ENCODE results near the gene TRIM40. TPM values are rescaled to one million over a fixed set of nuclear protein-coding genes. Genes with fewer than 3 reads are reported as not detected.

The TRIM40 gene
- total and polyA plus RNA-seq, 2 experiments from 2014 or later, result not detected

DNA sequence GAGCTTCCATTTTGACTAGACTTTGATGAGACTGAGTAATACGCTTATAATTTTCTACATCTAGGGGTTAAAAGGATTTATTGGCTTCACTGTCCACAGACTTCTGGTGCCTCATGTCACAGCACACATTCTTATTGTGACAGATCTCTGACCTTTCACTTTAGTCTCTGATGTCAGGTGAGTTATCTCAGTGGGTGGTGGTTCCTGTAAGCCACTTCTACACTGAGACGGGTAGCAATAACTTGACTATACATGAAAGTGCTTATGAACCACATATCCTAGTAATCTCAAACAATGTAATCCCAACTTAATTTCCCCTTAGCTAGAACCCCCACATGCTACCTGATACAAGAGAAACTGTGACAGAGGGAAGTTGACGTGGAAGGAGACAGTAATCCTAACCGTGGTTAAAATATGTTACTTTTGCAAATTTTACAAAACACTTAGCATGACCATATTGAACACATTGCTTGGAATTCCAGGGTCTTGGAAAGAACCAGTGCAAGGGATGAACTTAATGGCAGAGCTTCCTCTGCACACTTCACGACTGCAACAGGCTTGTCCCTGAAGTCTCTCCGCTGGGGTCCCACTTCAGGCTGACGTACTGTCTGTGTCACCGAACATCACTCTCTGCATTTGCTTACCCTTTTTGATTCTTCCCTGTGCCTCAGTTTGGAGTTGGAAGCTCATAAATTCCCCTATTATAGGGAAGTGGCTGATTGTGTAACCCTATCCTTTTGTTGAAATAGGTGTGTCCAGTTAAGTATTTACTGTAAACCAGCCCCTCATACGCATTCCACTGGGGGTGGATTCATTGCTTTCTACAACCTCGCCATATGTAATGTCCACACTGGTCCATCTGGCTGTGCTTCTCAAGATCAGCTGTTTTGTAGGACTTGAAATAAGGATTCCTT, 6.4 kb upstream of the TRIM40 start:
- H3K4me3 Mint-ChIP-seq, result no peak overlapping the region
- Histone ChIP-seq H3K36me3 (ENCODE audit: insufficient read depth) (no peaks in the 10 kb centered on the region), H3K79me2 (replicated peaks; ENCODE audit: insufficient read depth) (no peaks in the 10 kb centered on the region), H3K4me1 (ENCODE audit: insufficient read depth) (peaks cover 4% of the 10 kb centered on the region; the same call in 1 of the 2 replicates), H3K9me2 (ENCODE audit: insufficient read depth) (no peaks in the 10 kb centered on the region), H3F3A (replicated peaks; ENCODE audit: low read depth) (no peaks in the 10 kb centered on the region), H2AFZ (no peak overlapping the region), H3K4me2 (no peak overlapping the region), H3K4me3 (no peak overlapping the region), H3K27ac (ENCODE audit: low read depth) (no peak overlapping the region), H3K27me3 (ENCODE audit: insufficient read depth) (peaks cover 84% of the 10 kb centered on the region), H4K20me1 (replicated peaks; ENCODE audit: insufficient read depth) (0 out of 2 replicates have a peak, but pooled peaks cover 2% of the 10 kb centered on the region)
- peaks cover 3% of the 10 kb centered on the region; the same call in 2 of the 3 replicates for H3K4me1 Mint-ChIP-seq
- peaks cover 56% of the 10 kb centered on the region for H3K27me3 Mint-ChIP-seq (ENCODE audit: insufficient read depth, low read depth, poor library complexity)
- H3K9me3 Mint-ChIP-seq, result no peaks in the 10 kb centered on the region
- no peak overlapping the region for H3K27ac Mint-ChIP-seq
- TF ChIP-seq, protein P1, sequence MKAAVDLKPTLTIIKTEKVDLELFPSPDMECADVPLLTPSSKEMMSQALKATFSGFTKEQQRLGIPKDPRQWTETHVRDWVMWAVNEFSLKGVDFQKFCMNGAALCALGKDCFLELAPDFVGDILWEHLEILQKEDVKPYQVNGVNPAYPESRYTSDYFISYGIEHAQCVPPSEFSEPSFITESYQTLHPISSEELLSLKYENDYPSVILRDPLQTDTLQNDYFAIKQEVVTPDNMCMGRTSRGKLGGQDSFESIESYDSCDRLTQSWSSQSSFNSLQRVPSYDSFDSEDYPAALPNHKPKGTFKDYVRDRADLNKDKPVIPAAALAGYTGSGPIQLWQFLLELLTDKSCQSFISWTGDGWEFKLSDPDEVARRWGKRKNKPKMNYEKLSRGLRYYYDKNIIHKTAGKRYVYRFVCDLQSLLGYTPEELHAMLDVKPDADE (IDR thresholded peaks at IDR 0.05), result no peak
- TF ChIP-seq, protein P2, sequence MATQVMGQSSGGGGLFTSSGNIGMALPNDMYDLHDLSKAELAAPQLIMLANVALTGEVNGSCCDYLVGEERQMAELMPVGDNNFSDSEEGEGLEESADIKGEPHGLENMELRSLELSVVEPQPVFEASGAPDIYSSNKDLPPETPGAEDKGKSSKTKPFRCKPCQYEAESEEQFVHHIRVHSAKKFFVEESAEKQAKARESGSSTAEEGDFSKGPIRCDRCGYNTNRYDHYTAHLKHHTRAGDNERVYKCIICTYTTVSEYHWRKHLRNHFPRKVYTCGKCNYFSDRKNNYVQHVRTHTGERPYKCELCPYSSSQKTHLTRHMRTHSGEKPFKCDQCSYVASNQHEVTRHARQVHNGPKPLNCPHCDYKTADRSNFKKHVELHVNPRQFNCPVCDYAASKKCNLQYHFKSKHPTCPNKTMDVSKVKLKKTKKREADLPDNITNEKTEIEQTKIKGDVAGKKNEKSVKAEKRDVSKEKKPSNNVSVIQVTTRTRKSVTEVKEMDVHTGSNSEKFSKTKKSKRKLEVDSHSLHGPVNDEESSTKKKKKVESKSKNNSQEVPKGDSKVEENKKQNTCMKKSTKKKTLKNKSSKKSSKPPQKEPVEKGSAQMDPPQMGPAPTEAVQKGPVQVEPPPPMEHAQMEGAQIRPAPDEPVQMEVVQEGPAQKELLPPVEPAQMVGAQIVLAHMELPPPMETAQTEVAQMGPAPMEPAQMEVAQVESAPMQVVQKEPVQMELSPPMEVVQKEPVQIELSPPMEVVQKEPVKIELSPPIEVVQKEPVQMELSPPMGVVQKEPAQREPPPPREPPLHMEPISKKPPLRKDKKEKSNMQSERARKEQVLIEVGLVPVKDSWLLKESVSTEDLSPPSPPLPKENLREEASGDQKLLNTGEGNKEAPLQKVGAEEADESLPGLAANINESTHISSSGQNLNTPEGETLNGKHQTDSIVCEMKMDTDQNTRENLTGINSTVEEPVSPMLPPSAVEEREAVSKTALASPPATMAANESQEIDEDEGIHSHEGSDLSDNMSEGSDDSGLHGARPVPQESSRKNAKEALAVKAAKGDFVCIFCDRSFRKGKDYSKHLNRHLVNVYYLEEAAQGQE (IDR thresholded peaks at IDR 0.05; ENCODE audit: unreplicated experiment), result no peak
- TF ChIP-seq, protein P3, sequence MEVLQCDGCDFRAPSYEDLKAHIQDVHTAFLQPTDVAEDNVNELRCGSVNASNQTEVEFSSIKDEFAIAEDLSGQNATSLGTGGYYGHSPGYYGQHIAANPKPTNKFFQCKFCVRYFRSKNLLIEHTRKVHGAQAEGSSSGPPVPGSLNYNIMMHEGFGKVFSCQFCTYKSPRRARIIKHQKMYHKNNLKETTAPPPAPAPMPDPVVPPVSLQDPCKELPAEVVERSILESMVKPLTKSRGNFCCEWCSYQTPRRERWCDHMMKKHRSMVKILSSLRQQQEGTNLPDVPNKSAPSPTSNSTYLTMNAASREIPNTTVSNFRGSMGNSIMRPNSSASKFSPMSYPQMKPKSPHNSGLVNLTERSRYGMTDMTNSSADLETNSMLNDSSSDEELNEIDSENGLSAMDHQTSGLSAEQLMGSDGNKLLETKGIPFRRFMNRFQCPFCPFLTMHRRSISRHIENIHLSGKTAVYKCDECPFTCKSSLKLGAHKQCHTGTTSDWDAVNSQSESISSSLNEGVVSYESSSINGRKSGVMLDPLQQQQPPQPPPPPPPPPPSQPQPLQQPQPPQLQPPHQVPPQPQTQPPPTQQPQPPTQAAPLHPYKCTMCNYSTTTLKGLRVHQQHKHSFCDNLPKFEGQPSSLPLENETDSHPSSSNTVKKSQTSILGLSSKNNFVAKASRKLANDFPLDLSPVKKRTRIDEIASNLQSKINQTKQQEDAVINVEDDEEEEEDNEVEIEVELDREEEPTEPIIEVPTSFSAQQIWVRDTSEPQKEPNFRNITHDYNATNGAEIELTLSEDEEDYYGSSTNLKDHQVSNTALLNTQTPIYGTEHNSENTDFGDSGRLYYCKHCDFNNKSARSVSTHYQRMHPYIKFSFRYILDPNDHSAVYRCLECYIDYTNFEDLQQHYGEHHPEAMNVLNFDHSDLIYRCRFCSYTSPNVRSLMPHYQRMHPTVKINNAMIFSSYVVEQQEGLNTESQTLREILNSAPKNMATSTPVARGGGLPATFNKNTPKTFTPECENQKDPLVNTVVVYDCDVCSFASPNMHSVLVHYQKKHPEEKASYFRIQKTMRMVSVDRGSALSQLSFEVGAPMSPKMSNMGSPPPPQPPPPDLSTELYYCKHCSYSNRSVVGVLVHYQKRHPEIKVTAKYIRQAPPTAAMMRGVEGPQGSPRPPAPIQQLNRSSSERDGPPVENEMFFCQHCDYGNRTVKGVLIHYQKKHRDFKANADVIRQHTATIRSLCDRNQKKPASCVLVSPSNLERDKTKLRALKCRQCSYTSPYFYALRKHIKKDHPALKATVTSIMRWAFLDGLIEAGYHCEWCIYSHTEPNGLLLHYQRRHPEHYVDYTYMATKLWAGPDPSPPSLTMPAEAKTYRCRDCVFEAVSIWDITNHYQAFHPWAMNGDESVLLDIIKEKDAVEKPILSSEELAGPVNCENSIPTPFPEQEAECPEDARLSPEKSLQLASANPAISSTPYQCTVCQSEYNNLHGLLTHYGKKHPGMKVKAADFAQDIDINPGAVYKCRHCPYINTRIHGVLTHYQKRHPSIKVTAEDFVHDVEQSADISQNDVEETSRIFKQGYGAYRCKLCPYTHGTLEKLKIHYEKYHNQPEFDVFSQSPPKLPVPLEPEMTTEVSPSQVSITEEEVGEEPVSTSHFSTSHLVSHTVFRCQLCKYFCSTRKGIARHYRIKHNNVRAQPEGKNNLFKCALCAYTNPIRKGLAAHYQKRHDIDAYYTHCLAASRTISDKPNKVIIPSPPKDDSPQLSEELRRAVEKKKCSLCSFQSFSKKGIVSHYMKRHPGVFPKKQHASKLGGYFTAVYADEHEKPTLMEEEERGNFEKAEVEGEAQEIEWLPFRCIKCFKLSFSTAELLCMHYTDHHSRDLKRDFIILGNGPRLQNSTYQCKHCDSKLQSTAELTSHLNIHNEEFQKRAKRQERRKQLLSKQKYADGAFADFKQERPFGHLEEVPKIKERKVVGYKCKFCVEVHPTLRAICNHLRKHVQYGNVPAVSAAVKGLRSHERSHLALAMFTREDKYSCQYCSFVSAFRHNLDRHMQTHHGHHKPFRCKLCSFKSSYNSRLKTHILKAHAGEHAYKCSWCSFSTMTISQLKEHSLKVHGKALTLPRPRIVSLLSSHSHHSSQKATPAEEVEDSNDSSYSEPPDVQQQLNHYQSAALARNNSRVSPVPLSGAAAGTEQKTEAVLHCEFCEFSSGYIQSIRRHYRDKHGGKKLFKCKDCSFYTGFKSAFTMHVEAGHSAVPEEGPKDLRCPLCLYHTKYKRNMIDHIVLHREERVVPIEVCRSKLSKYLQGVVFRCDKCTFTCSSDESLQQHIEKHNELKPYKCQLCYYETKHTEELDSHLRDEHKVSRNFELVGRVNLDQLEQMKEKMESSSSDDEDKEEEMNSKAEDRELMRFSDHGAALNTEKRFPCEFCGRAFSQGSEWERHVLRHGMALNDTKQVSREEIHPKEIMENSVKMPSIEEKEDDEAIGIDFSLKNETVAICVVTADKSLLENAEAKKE (CRISPR knock-in tag; IDR thresholded peaks at IDR 0.05), result no peak
- no peak for TF ChIP-seq CREB1 (CRISPR knock-in tag; IDR thresholded peaks at IDR 0.05; ENCODE audit: low read depth)
- no peak for TF ChIP-seq EZH2 (IDR thresholded peaks at IDR 0.05; ENCODE audit: low read depth, unreplicated experiment)
- no peak for TF ChIP-seq ZNF331 (CRISPR knock-in tag; IDR thresholded peaks at IDR 0.05; ENCODE audit: low read depth)
- no peak for TF ChIP-seq ZNF114 (CRISPR knock-in tag; IDR thresholded peaks at IDR 0.05)
- TF ChIP-seq, protein P4, sequence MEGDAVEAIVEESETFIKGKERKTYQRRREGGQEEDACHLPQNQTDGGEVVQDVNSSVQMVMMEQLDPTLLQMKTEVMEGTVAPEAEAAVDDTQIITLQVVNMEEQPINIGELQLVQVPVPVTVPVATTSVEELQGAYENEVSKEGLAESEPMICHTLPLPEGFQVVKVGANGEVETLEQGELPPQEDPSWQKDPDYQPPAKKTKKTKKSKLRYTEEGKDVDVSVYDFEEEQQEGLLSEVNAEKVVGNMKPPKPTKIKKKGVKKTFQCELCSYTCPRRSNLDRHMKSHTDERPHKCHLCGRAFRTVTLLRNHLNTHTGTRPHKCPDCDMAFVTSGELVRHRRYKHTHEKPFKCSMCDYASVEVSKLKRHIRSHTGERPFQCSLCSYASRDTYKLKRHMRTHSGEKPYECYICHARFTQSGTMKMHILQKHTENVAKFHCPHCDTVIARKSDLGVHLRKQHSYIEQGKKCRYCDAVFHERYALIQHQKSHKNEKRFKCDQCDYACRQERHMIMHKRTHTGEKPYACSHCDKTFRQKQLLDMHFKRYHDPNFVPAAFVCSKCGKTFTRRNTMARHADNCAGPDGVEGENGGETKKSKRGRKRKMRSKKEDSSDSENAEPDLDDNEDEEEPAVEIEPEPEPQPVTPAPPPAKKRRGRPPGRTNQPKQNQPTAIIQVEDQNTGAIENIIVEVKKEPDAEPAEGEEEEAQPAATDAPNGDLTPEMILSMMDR (conservative IDR thresholded peaks at IDR 0.05; ENCODE audit: low read depth in 2 of 2), result no peak
- no peak for TF ChIP-seq STAT1 (IDR thresholded peaks at IDR 0.05; ENCODE audit: unreplicated experiment)
- DNase-seq (ENCODE audit: low spot score) (no peak), ATAC-seq (no peak)
- H3K36me3 Mint-ChIP-seq (ENCODE audit: low read depth), result no peaks in the 10 kb centered on the region
